ENCODE measurements around the gene MMP14. TPM values are rescaled to one million over a fixed set of nuclear protein-coding genes. Genes with fewer than 3 reads are reported as not detected.
A peak's percentile ranks its signal among the peaks of the same experiment; 100 is the strongest.

Gene MMP14
- total and polyA plus RNA-seq, 2 of the 13 experiments (the other 11 are each of a cell fraction or from before 2014, with no cell fraction given): 5.2 to 9.8 TPM

GRCh38 chr14:22822571-22823098, 13.8 kb upstream of the MMP14 start (continued):
- no peak for TF ChIP-seq CC2D1A (CRISPR knock-in tag; IDR thresholded peaks at IDR 0.05)
- no peak for TF ChIP-seq ZNF337 (CRISPR knock-in tag; IDR thresholded peaks at IDR 0.05; ENCODE audit: borderline replicate concordance, low read depth)
- TF ChIP-seq RXRA (CRISPR knock-in tag; IDR thresholded peaks at IDR 0.05): 0 out of 2 replicates have a peak, but pooled peaks have one; percentile 46
- no peak for TF ChIP-seq ZNF34 (CRISPR knock-in tag; IDR thresholded peaks at IDR 0.05; ENCODE audit: borderline replicate concordance)
- TF ChIP-seq ATF7 (IDR thresholded peaks at IDR 0.05): no peak
- TF ChIP-seq ATF7 (CRISPR knock-in tag; IDR thresholded peaks at IDR 0.05): no peak
- TF ChIP-seq, protein P1, sequence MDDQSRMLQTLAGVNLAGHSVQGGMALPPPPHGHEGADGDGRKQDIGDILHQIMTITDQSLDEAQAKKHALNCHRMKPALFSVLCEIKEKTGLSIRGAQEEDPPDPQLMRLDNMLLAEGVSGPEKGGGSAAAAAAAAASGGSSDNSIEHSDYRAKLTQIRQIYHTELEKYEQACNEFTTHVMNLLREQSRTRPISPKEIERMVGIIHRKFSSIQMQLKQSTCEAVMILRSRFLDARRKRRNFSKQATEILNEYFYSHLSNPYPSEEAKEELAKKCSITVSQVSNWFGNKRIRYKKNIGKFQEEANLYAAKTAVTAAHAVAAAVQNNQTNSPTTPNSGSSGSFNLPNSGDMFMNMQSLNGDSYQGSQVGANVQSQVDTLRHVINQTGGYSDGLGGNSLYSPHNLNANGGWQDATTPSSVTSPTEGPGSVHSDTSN (CRISPR knock-in tag; IDR thresholded peaks at IDR 0.05; ENCODE audit: borderline replicate concordance): no peak
- no peak for TF ChIP-seq ZNF652 (CRISPR knock-in tag; IDR thresholded peaks at IDR 0.05; ENCODE audit: borderline replicate concordance, low read depth)
- no peak for TF ChIP-seq KAT7 (CRISPR knock-in tag; IDR thresholded peaks at IDR 0.05; ENCODE audit: borderline replicate concordance)
- no peak for TF ChIP-seq ISX (CRISPR knock-in tag; conservative IDR thresholded peaks at IDR 0.05)
- TF ChIP-seq, protein P2, sequence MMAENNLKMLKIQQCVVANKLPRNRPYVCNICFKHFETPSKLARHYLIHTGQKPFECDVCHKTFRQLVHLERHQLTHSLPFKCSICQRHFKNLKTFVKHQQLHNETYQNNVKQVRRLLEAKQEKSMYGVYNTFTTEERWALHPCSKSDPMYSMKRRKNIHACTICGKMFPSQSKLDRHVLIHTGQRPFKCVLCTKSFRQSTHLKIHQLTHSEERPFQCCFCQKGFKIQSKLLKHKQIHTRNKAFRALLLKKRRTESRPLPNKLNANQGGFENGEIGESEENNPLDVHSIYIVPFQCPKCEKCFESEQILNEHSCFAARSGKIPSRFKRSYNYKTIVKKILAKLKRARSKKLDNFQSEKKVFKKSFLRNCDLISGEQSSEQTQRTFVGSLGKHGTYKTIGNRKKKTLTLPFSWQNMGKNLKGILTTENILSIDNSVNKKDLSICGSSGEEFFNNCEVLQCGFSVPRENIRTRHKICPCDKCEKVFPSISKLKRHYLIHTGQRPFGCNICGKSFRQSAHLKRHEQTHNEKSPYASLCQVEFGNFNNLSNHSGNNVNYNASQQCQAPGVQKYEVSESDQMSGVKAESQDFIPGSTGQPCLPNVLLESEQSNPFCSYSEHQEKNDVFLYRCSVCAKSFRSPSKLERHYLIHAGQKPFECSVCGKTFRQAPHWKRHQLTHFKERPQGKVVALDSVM (CRISPR knock-in tag; IDR thresholded peaks at IDR 0.05): peak; percentile 54
- no peak for TF ChIP-seq FOXK2 (IDR thresholded peaks at IDR 0.05)
- TF ChIP-seq SRF (IDR thresholded peaks at IDR 0.05; ENCODE audit: low read depth, low read length): 0 out of 2 replicates have a peak, but pooled peaks have one; percentile 6
- TF ChIP-seq ZNF513 (CRISPR knock-in tag; conservative IDR thresholded peaks at IDR 0.05): no peak
- no peak for TF ChIP-seq POLR2AphosphoS5 (IDR thresholded peaks at IDR 0.05; ENCODE audit: low read depth, low read length)
- TF ChIP-seq PITX1 (CRISPR knock-in tag; IDR thresholded peaks at IDR 0.05): peak; percentile 79; the same call in 1 of the 2 replicates
- no peak for TF ChIP-seq ZNF839 (CRISPR knock-in tag; IDR thresholded peaks at IDR 0.05; ENCODE audit: borderline replicate concordance)
- peak; percentile 63 for TF ChIP-seq ZNF781 (CRISPR knock-in tag; IDR thresholded peaks at IDR 0.05; ENCODE audit: borderline replicate concordance, not compliant biosample characterization)
- TF ChIP-seq U2AF1 (optimal IDR thresholded peaks at IDR 0.05; ENCODE audit: low read depth, low read length): no peak
- TF ChIP-seq CERS6 (CRISPR knock-in tag; IDR thresholded peaks at IDR 0.05): no peak
- TF ChIP-seq ZNF564 (CRISPR knock-in tag; IDR thresholded peaks at IDR 0.05): no peak
- TF ChIP-seq ZHX1 (CRISPR knock-in tag; IDR thresholded peaks at IDR 0.05; ENCODE audit: low read depth): no peak
- TF ChIP-seq ZNF883 (CRISPR knock-in tag; IDR thresholded peaks at IDR 0.05; ENCODE audit: not compliant biosample characterization): no peak
